GM12878 (cell line): ENCODE data around the gene YAE1. TPM values are rescaled to one million over a fixed set of nuclear protein-coding genes. Genes with fewer than 3 reads are reported as not detected.

Experiments
- ATAC-seq: fragments of 200-7000 bp; cut with Tn5 transposase; 3 replicates; pipeline ENCODE4 v1.9.1; 2020; ENCODE audit warnings: mild to moderate bottlenecking, moderate library complexity
- BruUV-seq: library from RNA; stranded (reverse); fragments of 400-500 nt; replicated peaks from 2 replicates; lab custom pipeline; 2021; lab: Mats Ljungman, UMichigan
- CTCF ChIA-PET: fragments of 300-600 bp; sonication (Branson Sonifier 250); formaldehyde crosslinking; extraction: SDS; loops from one replicate; lab custom pipeline; 2021; ENCODE audit warnings: inconsistent platforms; lab: Yijun Ruan, JAX
- POLR2A ChIA-PET: fragments of 350-600 bp; formaldehyde crosslinking; extraction: SDS; loops from one replicate; lab custom pipeline; 2021; ENCODE audit warnings: inconsistent platforms; lab: Charles Lee
- RAD21 ChIA-PET: fragments of 300-600 bp; sonication (Branson Sonifier 250); formaldehyde crosslinking; loops from one replicate; lab custom pipeline; 2023; ENCODE audit warnings: antibody characterized with exemption; ENCODE audit not compliant: unreplicated experiment; lab: Charles Lee
- SMC1A ChIA-PET: fragments of 300-600 bp; sonication (Branson Sonifier 250); formaldehyde crosslinking; loops from one replicate; lab custom pipeline; 2023; ENCODE audit not compliant: unreplicated experiment, uncharacterized antibody; lab: Charles Lee
- DNase-seq: peaks from one replicate; pipeline ENCODE4 v3.0.0-alpha.2; 2011; ENCODE audit warnings: low read depth, low spot score
- FAIRE-seq: peaks from 3 replicates; lab custom pipeline; 2011; peaks lifted over from hg19 to GRCh38; lab: Jason Lieb, UNC
- H2AFZ ChIP-seq: 2 replicates; pipeline ENCODE4 v1.6.0; 2011; ENCODE audit warnings: low read depth, low read length, control low read depth; ENCODE audit not compliant: control insufficient read depth
- H3K27ac ChIP-seq: 2 replicates; pipeline ENCODE4 v1.5.1; 2011; ENCODE audit warnings: control low read depth; ENCODE audit not compliant: control insufficient read depth, insufficient read depth
- H3K27me3 ChIP-seq, 2 experiments: replicated peaks in 1 of 2; 2 replicates each; pipeline versions ENCODE4 v1.6.0 to v1.6.1; 2011; ENCODE audit warnings: low read length in 1 of 2; ENCODE audit not compliant: control insufficient read depth in 2 of 2, insufficient read depth in 2 of 2
- H3K36me3 ChIP-seq, 2 experiments: 2 replicates each; pipeline ENCODE4 v1.5.1; 2011; ENCODE audit warnings: low read length in 1 of 2; ENCODE audit not compliant: control insufficient read depth in 2 of 2, insufficient read depth in 2 of 2
- H3K4me1 ChIP-seq: 2 replicates; pipeline ENCODE4 v1.6.1; 2011; ENCODE audit warnings: mild to moderate bottlenecking, low read length, moderate library complexity, mixed read lengths; ENCODE audit not compliant: control insufficient read depth, insufficient read depth
- H3K4me2 ChIP-seq: 2 replicates; pipeline ENCODE4 v1.6.0; 2011; ENCODE audit warnings: control low read depth; ENCODE audit not compliant: control insufficient read depth, insufficient read depth
- H3K4me3 ChIP-seq: fragments of 200-600 bp; sonication (generic); 2 replicates; pipeline ENCODE4 v1.5.1; 2016
- H3K79me2 ChIP-seq: 2 replicates; pipeline ENCODE4 v1.6.0; 2011; ENCODE audit warnings: low read length; ENCODE audit not compliant: control insufficient read depth, insufficient read depth
- H3K9ac ChIP-seq: 2 replicates; pipeline ENCODE4 v1.8.0; 2011; ENCODE audit warnings: low read length, control low read depth, mixed read lengths; ENCODE audit not compliant: control insufficient read depth, insufficient read depth
- H3K9me3 ChIP-seq: replicated peaks from 3 replicates; pipeline ENCODE4 v1.5.1; 2011; ENCODE audit warnings: mild to moderate bottlenecking, low read length; ENCODE audit not compliant: control insufficient read depth, insufficient read depth
- H4K20me1 ChIP-seq: 2 replicates; pipeline ENCODE4 v1.6.0; 2011; ENCODE audit not compliant: control insufficient read depth, insufficient read depth
- DPF2 ChIP-seq: fragments of 450-650 bp; IDR thresholded peaks from 2 replicates; pipeline ENCODE4 v1.6.1; 2017; ENCODE audit warnings: mild to moderate bottlenecking
- PML ChIP-seq: IDR thresholded peaks from 2 replicates; pipeline ENCODE4 v1.6.1; 2012; ENCODE audit warnings: low read length, inconsistent platforms
- REST ChIP-seq: IDR thresholded peaks from 2 replicates; pipeline ENCODE4 v1.6.1; 2012; ENCODE audit warnings: mild to moderate bottlenecking, low read depth, low read length
- RFX5 ChIP-seq: IDR thresholded peaks from 2 replicates; pipeline ENCODE4 v1.6.1; 2011; ENCODE audit warnings: low read depth, low read length, improper control_type of control experiment
- STAT3 ChIP-seq: IDR thresholded peaks from 2 replicates; pipeline ENCODE4 v1.6.1; 2011; ENCODE audit warnings: low read depth, low read length, improper control_type of control experiment
- ZZZ3 ChIP-seq: IDR thresholded peaks from 2 replicates; pipeline ENCODE4 v1.6.1; 2011; ENCODE audit warnings: low read depth; ENCODE audit not compliant: control insufficient read depth, insufficient read length
- WGBS: methylation state at CpG from one replicate; pipeline ENCODE4 v1.1.6; 2016; ENCODE audit warnings: low lambda C conversion rate; ENCODE audit not compliant: insufficient replicate concordance, insufficient coverage; ENCODE audit errors: missing lambda C conversion rate; 5-methylcytosine and 5-hydroxymethylcytosine counted together
- in situ Hi-C: fragments of 300-500 bp; cut with MboI; formaldehyde crosslinking; loops from 9 replicates; pipeline ENCODE4 v1.14.3; 2018; ENCODE audit warnings: mixed read lengths
- intact Hi-C: fragments of 100-400 bp; cut with micrococcal nuclease; formaldehyde crosslinking; loops from one replicate; pipeline ENCODE4 v1.14.2; 2022; ENCODE audit not compliant: unreplicated experiment
- polyA plus RNA-seq, 11 experiments: library from polyadenylated mRNA; depleted of rRNA in 4 of 11; unstranded in 6 of 11; stranded (reverse) in 5 of 11; fragments of >200 nt; fragmentation: Nextera tagmentation in 4 of 11; fragmentation: Illumina TruSeq in 1 of 11; extraction: Ambion mirVana in 4 of 11; extraction: Trizol in 1 of 11; gene quantifications; 1 replicate in 1 of 11; 2 replicates in 10 of 11; pipeline versions ENCODE4 v1.2.1 to v1.2.3, GENCODE V29; 2011 to 2016; ENCODE audit warnings: inconsistent platforms in 2 of 11, missing spikeins in 2 of 11, low read depth in 1 of 11
- total RNA-seq, 4 experiments: library from RNA; depleted of rRNA in 3 of 4; stranded (reverse); fragments of >200 nt in 3 of 4; fragmentation: Illumina TruSeq in 1 of 4; extraction: Trizol in 1 of 4; gene quantifications; 2 replicates each; pipeline versions ENCODE4 v1.2.1 to v1.2.3, GENCODE V29; 2013 to 2021

The YAE1 gene
- total and polyA plus RNA-seq, 10 of the 15 experiments (the other 5 are each of a cell fraction or from before 2014, with no cell fraction given) = 13.5 to 35.8 (median 22.9) TPM

- intact Hi-C loops = loop anchor here (5.0 kb wide), 1 partner anchor 370 kb away; the partner anchor contains the start of gene CDK13
- no peaks in the 10 kb centered on the region; a peak in 1 of 4 replicates for H3K36me3 ChIP-seq
Observed at GRCh38 chr7:39582536-39582935, 16.3 kb downstream of the YAE1 start.

More at GRCh38 chr7:39582536-39582935, 16.3 kb downstream of the YAE1 start:
- no peak for DNase-seq
- ChIA-PET POLR2A (interaction anchor here (1.1 to 1.3 kb wide), 3 partner anchors 40 to 159 kb away, joined by 3 to 4 read pairs (median 4); partner anchors contain the start of gene RALA), SMC1A (interaction anchor here (1.0 to 9.7 kb wide), 11 partner anchors 12 to 315 kb away, joined by 3 to 366 read pairs (median 16); partner anchors contain the start of gene RALA), CTCF (interaction anchor here (0.6 to 7.4 kb wide), 10 partner anchors 9 to 312 kb away, joined by 3 to 612 read pairs (median 4); no protein-coding TSS in a partner anchor), RAD21 (interaction anchor here (0.6 to 7.7 kb wide), 5 partner anchors 34 to 314 kb away, joined by 3 to 410 read pairs (median 4); no protein-coding TSS in a partner anchor)
- Histone ChIP-seq H4K20me1 (no peaks in the 10 kb centered on the region), H3K4me2 (no peak overlapping the region), H3K4me1 (no peaks in the 10 kb centered on the region), H3K4me3 (no peak overlapping the region), H3K9ac (no peak overlapping the region), H3K9me3 (no peaks in the 10 kb centered on the region), H2AFZ (no peak overlapping the region), H3K79me2 (no peaks in the 10 kb centered on the region), H3K27ac (no peak overlapping the region), H3K27me3 (no peaks in the 10 kb centered on the region)
- no TSS peak for BruUV-seq
- TF ChIP-seq DPF2 = no peak
- no peak for TF ChIP-seq REST
- TF ChIP-seq RFX5 = no peak
- TF ChIP-seq PML = no peak
- no peak for TF ChIP-seq STAT3
- TF ChIP-seq ZZZ3 = no peak
- WGBS = 69% methylated on average over 2 of the region's 2 CpGs
- no peak; the same call in 2 of the 3 replicates for ATAC-seq
- in situ Hi-C loops = loop anchor here (5.0 kb wide), 1 partner anchor 165 kb away; no protein-coding TSS in a partner anchor
- FAIRE-seq = no peak
